HFF-Myc (cell line): ENCODE measurements around the gene INAFM2.

ENCODE experiments used
- DNase-seq: peaks from one replicate; pipeline ENCODE4 v3.0.0-alpha.2; 2011; ENCODE audit warnings: low read depth; ENCODE audit errors: extremely low read depth
- H3K4me3 ChIP-seq: replicated peaks from 2 replicates; pipeline ENCODE4 v1.5.1; 2011; ENCODE audit warnings: low read depth, mild to moderate bottlenecking, control low read depth, low read length
- TF ChIP-seq, protein P1 (sequence below): IDR thresholded peaks from 2 replicates; pipeline ENCODE4 v1.5.1; 2012; ENCODE audit warnings: mild to moderate bottlenecking, low read depth, low read length, control low read depth; ENCODE audit errors: missing control alignments

The INAFM2 gene

DNA sequence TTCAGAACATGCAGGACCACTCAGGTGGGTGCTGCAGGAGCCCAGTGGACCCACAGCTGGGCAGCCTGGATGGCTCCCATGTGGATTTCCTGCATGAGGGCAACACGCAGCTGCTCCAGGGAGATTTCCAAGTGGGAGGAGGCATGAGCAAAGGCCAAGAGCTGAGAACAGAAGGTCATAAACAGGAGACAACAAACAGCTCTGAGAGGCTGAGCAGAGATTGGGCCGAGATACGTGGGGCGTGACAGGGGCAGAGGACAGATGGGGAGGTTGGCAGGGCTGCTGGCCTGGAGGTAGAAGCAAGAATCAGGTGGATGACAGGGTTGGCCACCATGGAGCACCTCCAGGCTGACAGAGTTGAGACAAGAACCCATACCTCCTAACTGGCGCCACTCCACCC, 30.2 kb downstream of the INAFM2 start:
- H3K4me3 ChIP-seq = no peak overlapping the region
- TF ChIP-seq, protein P1, sequence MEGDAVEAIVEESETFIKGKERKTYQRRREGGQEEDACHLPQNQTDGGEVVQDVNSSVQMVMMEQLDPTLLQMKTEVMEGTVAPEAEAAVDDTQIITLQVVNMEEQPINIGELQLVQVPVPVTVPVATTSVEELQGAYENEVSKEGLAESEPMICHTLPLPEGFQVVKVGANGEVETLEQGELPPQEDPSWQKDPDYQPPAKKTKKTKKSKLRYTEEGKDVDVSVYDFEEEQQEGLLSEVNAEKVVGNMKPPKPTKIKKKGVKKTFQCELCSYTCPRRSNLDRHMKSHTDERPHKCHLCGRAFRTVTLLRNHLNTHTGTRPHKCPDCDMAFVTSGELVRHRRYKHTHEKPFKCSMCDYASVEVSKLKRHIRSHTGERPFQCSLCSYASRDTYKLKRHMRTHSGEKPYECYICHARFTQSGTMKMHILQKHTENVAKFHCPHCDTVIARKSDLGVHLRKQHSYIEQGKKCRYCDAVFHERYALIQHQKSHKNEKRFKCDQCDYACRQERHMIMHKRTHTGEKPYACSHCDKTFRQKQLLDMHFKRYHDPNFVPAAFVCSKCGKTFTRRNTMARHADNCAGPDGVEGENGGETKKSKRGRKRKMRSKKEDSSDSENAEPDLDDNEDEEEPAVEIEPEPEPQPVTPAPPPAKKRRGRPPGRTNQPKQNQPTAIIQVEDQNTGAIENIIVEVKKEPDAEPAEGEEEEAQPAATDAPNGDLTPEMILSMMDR = no peak
- DNase-seq = no peak

DNA sequence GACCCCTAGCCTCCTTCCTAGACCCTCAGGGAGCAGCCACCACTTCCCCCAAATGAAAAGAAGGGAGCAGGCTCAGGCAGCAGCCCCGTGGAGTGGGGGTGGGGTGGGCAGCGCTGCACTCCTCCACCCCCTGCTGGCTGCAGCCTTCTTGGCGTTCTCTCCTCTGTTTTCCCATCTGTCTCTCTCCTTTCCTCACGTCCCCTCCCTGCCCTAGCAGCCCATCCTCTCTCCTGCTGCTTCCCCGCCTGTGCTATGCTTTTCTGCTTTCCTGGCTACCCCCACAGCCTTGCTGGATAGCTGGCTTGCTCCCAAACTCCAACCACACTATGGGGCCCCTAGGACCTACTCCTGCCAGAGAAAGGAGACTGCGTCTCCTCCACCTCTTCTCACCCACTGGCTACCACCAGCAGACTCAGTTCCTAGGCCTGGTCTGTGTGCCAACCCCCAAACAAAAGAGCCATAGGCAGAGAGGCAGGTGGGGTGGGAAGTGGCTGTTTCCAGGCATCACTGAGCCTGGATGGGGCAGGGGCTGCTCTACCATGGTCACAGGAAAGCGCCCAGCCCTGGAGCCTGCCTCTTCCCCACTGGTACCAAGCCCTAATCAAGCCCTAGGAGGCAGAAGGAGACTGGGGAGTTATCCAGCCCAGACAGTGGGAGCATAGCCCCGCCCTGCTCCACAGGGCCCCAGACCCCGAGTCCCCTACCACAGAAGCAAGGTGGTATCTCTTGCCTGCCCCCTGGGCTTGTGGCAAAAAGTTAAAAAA, 31.1 kb downstream of the INAFM2 start:
- no peak for DNase-seq
- no peak overlapping the region for H3K4me3 ChIP-seq
- TF ChIP-seq, protein P1 = peak; percentile 62

- no peak for DNase-seq
- TF ChIP-seq, protein P1 = no peak
These were observed 32.6 kb downstream of the INAFM2 start for GRCh38 chr15:40355976-40356585.

GRCh38 chr15:40357246-40357645, 33.8 kb downstream of the INAFM2 start:
- no peak overlapping the region for H3K4me3 ChIP-seq
- DNase-seq = no peak
- TF ChIP-seq, protein P1 = no peak

More at GRCh38 chr15:40355976-40356585, 32.6 kb downstream of the INAFM2 start:
- no peak overlapping the region for H3K4me3 ChIP-seq

- DNase-seq = no peak
- TF ChIP-seq, protein P1 = no peak
These were observed 34.4 kb downstream of the INAFM2 start, which contains the start of gene DISP2 for GRCh38 chr15:40357723-40358470. Gene DISP2, plus strand, starts transcription at chr15:40358219. Its CDS starts 103 bp downstream, at chr15:40358322.

DNA sequence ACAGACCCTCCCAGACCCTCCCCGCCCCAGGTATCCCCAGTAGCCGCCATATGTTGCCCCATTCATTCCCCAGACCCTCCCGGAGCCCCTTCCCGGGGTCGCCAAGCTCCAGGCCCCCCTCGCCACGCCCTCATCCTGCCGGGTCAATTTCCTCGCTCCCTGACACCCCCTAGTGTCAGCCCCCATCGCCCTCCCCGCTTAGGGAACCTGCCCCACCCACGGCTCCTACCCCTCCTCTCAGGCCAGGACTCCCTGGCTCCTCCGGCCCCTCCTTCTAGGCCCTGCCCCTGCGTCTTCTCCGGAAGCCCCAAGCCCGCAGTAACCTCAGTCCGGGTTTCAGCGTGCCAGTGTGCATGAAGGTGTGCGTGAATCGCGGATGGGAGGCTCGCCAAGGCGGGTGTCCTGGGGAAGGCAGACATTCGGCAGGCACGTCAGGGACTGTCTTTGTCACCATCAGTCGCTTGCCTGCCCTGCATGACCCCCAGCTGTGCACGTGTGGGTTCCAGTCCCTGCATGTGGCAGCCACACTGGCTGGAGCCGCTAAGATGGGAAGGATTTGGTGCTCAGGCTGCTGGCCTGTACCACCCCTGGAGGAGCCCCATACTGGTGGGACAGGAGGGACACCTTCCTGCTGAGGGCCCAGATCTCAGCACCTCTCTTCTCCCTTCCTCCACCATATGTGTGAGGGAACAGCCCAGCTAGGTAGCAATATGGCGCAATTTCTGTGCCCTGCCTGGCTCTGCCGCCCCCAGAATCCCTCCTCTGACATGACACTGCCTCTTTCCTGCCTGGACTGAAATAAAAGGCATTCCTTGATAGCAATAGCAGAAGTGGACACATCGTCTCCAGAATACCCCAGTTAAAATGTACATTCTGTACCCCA, 35.2 kb downstream of the INAFM2 start:
- DNase-seq = no peak
- TF ChIP-seq, protein P1 = no peak
- H3K4me3 ChIP-seq = peak overlapping the region; percentile 38

More at GRCh38 chr15:40357723-40358470, 34.4 kb downstream of the INAFM2 start, which contains the start of gene DISP2:
- peak within 1 kb of the TSS; percentile 38 for H3K4me3 ChIP-seq
